Measurements from ENCODE around the gene GSTT4.

Gene GSTT4

DNA sequence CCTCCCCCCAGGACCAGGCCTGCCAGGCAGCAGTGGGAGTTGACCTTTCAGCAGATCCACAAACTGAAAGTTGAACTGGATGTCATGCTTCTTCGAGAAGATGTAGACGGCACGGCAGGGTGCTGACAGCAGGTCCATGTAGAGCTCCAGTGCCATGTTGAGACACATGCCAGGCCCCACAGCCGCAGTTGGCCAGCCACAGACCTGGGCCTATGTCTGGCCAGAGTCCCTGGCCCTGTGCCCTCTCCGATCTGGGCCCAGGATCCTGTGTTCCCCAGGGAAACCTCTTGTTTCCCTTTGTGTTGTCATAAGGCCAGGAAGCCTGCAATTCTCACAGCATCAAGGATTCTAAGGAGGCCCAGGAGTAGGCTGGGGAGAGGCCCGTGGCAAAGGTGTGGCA lies at the start of gene GSTT4:
Gene GSTT4, minus strand, starts transcription at position 253 of the 400 bp plus-strand sequence. Its CDS starts 97 bp downstream, at position 156.
- TF ChIP-seq, protein P1, sequence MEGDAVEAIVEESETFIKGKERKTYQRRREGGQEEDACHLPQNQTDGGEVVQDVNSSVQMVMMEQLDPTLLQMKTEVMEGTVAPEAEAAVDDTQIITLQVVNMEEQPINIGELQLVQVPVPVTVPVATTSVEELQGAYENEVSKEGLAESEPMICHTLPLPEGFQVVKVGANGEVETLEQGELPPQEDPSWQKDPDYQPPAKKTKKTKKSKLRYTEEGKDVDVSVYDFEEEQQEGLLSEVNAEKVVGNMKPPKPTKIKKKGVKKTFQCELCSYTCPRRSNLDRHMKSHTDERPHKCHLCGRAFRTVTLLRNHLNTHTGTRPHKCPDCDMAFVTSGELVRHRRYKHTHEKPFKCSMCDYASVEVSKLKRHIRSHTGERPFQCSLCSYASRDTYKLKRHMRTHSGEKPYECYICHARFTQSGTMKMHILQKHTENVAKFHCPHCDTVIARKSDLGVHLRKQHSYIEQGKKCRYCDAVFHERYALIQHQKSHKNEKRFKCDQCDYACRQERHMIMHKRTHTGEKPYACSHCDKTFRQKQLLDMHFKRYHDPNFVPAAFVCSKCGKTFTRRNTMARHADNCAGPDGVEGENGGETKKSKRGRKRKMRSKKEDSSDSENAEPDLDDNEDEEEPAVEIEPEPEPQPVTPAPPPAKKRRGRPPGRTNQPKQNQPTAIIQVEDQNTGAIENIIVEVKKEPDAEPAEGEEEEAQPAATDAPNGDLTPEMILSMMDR (IDR thresholded peaks at IDR 0.05; ENCODE audit: low read depth, low read length, missing control alignments) = no peak
- DNase-seq (ENCODE audit: extremely low read depth, low read depth) = no peak
- H3K4me3 ChIP-seq (replicated peaks; ENCODE audit: low read depth, low read length) = no peak within 1 kb of the TSS

DNA sequence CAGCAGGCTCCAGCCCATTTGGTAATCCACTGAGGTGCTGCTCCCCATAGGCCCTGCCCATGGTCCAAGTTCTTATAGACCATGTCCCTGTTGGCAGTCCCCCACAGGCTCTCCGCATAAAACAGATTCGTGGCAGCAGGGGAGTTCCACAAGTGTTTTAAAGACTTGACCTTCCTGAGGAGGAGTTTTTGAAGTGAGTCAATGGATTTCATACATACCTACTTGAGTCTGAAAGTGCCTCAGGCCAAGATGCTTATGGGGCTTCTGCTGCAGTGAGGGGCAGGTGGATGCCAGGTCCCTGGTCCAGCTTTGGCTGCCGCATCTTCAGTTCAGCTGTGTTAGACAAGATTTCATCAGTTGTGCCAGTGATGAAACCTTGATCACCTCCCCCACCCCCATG lies 49.1 kb upstream of the GSTT4 start:
- DNase-seq (ENCODE audit: extremely low read depth, low read depth) = no peak
- H3K4me3 ChIP-seq (replicated peaks; ENCODE audit: low read depth, low read length) = no peak overlapping the region
- TF ChIP-seq, protein P1 (IDR thresholded peaks at IDR 0.05; ENCODE audit: low read depth, low read length, missing control alignments) = no peak

DNA sequence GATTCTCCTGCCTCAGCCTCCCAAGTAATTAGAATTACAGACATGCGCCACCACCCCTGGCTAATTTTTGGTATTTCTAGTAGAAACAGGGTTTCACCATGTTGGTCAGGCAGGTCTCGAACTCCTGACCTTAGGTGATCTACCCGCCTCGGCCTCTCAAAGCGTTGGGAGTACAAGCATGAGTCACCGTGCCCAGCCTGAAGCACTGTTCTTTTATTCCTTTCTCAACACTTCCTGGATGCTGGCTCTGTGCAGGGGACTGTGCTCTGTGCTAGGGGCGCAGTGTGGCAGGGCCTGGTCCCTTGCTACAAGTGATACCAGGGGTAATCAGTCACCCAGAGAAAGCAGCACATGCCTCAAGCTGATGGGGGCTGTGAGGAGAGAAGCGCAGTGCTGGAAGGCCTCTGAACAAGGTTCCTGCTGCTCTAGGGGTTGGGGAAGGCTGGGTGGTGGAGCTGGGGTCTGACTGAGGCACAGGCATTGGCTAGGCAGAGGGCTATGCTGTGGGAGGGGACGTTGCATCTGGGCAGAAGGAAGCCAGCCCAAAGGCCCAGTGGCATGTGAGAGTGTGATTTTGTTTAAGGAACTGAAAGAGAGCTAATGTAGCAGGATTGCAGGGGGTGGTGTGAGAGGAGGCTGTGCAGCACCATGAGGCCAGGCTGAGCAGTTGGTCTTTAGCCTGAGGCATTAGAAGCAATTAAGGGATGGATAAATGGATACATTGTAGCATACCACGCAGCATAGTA lies 48.4 kb upstream of the GSTT4 start:
- no peak for DNase-seq (ENCODE audit: extremely low read depth, low read depth)

DNA sequence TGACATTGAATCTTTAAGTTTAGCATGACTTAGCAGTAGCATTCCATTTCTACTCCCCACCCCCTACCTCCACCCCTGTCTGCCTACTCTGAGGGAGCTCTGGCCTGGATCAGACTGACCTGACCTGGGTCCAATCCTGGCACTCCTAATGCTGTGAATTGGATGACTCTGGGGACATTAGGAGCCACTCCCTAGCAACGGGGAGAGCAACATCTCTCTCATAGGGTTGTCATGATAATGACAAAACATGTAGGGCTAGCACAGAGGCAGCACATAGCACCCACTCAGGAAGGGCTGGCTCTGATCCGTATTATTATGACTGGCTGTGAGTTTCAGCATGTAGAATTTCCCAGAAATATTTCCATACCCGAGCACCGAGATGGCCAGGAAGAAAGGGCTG lies 46.3 kb upstream of the GSTT4 start:
- TF ChIP-seq, protein P1 (IDR thresholded peaks at IDR 0.05; ENCODE audit: low read depth, low read length, missing control alignments) = no peak
- no peak for DNase-seq (ENCODE audit: extremely low read depth, low read depth)
- no peak overlapping the region for H3K4me3 ChIP-seq (replicated peaks; ENCODE audit: low read depth, low read length)

More for the DNA sequence above, 48.4 kb upstream of the GSTT4 start:
- no peak overlapping the region for H3K4me3 ChIP-seq (replicated peaks; ENCODE audit: low read depth, low read length)
- TF ChIP-seq, protein P1 (IDR thresholded peaks at IDR 0.05; ENCODE audit: low read depth, low read length, missing control alignments) = no peak

DNA sequence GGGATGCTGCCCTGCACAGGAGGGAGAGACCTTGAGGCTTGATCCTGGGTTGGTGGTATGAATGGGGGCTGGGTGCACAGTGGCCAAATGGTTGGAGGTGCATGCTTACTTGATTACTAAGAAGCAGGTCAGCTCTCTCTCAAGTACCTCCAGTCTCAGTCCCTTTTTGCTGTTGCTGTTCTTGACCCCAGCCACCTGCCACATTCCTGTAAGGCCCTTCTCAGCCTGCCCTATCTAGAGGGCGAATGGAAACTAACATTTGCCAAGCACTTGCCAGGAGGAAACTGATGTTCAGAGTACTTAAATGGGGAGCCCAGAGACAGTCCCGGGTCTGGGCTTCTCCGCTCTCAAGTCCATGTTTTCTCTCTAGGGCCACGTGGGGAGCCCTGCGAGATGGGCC lies 45.8 kb upstream of the GSTT4 start:
- H3K4me3 ChIP-seq (replicated peaks; ENCODE audit: low read depth, low read length) = no peak overlapping the region
- TF ChIP-seq, protein P1 (IDR thresholded peaks at IDR 0.05; ENCODE audit: low read depth, low read length, missing control alignments) = no peak
- no peak for DNase-seq (ENCODE audit: extremely low read depth, low read depth)

DNA sequence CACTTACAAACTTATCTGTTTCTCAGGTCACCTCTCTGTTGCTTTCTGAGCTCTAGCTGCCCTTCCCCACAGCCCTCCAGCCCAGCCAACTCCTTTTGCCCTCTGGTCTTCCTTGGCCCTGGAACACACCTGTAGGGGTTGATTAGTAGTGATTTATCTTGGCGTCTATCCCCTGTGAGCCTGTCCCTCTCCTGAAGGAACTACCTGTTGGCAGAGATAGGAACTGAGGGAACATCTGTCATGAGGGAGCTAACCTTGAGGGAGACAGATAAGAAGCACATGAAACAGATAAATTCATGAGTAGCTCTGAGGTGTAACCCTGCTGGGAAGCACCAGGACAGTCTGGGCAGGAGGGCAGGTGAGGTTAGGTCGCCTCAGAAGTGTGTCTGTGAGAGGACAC lies 44.7 kb upstream of the GSTT4 start:
- no peak overlapping the region for H3K4me3 ChIP-seq (replicated peaks; ENCODE audit: low read depth, low read length)
- no peak for DNase-seq (ENCODE audit: extremely low read depth, low read depth)
- TF ChIP-seq, protein P1 (IDR thresholded peaks at IDR 0.05; ENCODE audit: low read depth, low read length, missing control alignments) = no peak

All from HFF-Myc (cell line).